GM12878 (cell line): ENCODE data around the gene ADAM21. TPM values are rescaled to one million over a fixed set of nuclear protein-coding genes. Genes with fewer than 3 reads are reported as not detected.

ENCODE experiments used
- ATAC-seq: fragments of 200-7000 bp; cut with Tn5 transposase; 3 replicates; pipeline ENCODE4 v1.9.1; 2020; ENCODE audit warnings: mild to moderate bottlenecking, moderate library complexity
- BruUV-seq: library from RNA; stranded (reverse); fragments of 400-500 nt; replicated peaks from 2 replicates; lab custom pipeline; 2021; lab: Mats Ljungman, UMichigan
- CTCF ChIA-PET: fragments of 300-600 bp; sonication (Branson Sonifier 250); formaldehyde crosslinking; extraction: SDS; loops from one replicate; lab custom pipeline; 2021; ENCODE audit warnings: inconsistent platforms; lab: Yijun Ruan, JAX
- POLR2A ChIA-PET: fragments of 350-600 bp; formaldehyde crosslinking; extraction: SDS; loops from one replicate; lab custom pipeline; 2021; ENCODE audit warnings: inconsistent platforms; lab: Charles Lee
- RAD21 ChIA-PET: fragments of 300-600 bp; sonication (Branson Sonifier 250); formaldehyde crosslinking; loops from one replicate; lab custom pipeline; 2023; ENCODE audit warnings: antibody characterized with exemption; ENCODE audit not compliant: unreplicated experiment; lab: Charles Lee
- SMC1A ChIA-PET: fragments of 300-600 bp; sonication (Branson Sonifier 250); formaldehyde crosslinking; loops from one replicate; lab custom pipeline; 2023; ENCODE audit not compliant: unreplicated experiment, uncharacterized antibody; lab: Charles Lee
- DNase-seq: peaks from one replicate; pipeline ENCODE4 v3.0.0-alpha.2; 2011; ENCODE audit warnings: low read depth, low spot score
- FAIRE-seq: peaks from 3 replicates; lab custom pipeline; 2011; peaks lifted over from hg19 to GRCh38; lab: Jason Lieb, UNC
- H2AFZ ChIP-seq: 2 replicates; pipeline ENCODE4 v1.6.0; 2011; ENCODE audit warnings: low read depth, low read length, control low read depth; ENCODE audit not compliant: control insufficient read depth
- H3K27ac ChIP-seq: 2 replicates; pipeline ENCODE4 v1.5.1; 2011; ENCODE audit warnings: control low read depth; ENCODE audit not compliant: control insufficient read depth, insufficient read depth
- H3K27me3 ChIP-seq, 2 experiments: replicated peaks in 1 of 2; 2 replicates each; pipeline versions ENCODE4 v1.6.0 to v1.6.1; 2011; ENCODE audit warnings: low read length in 1 of 2; ENCODE audit not compliant: control insufficient read depth in 2 of 2, insufficient read depth in 2 of 2
- H3K36me3 ChIP-seq, 2 experiments: 2 replicates each; pipeline ENCODE4 v1.5.1; 2011; ENCODE audit warnings: low read length in 1 of 2; ENCODE audit not compliant: control insufficient read depth in 2 of 2, insufficient read depth in 2 of 2
- H3K4me1 ChIP-seq: 2 replicates; pipeline ENCODE4 v1.6.1; 2011; ENCODE audit warnings: mild to moderate bottlenecking, low read length, moderate library complexity, mixed read lengths; ENCODE audit not compliant: control insufficient read depth, insufficient read depth
- H3K4me2 ChIP-seq: 2 replicates; pipeline ENCODE4 v1.6.0; 2011; ENCODE audit warnings: control low read depth; ENCODE audit not compliant: control insufficient read depth, insufficient read depth
- H3K4me3 ChIP-seq: fragments of 200-600 bp; sonication (generic); 2 replicates; pipeline ENCODE4 v1.5.1; 2016
- H3K79me2 ChIP-seq: 2 replicates; pipeline ENCODE4 v1.6.0; 2011; ENCODE audit warnings: low read length; ENCODE audit not compliant: control insufficient read depth, insufficient read depth
- H3K9ac ChIP-seq: 2 replicates; pipeline ENCODE4 v1.8.0; 2011; ENCODE audit warnings: low read length, control low read depth, mixed read lengths; ENCODE audit not compliant: control insufficient read depth, insufficient read depth
- H3K9me3 ChIP-seq: replicated peaks from 3 replicates; pipeline ENCODE4 v1.5.1; 2011; ENCODE audit warnings: mild to moderate bottlenecking, low read length; ENCODE audit not compliant: control insufficient read depth, insufficient read depth
- H4K20me1 ChIP-seq: 2 replicates; pipeline ENCODE4 v1.6.0; 2011; ENCODE audit not compliant: control insufficient read depth, insufficient read depth
- CREB1 ChIP-seq: IDR thresholded peaks from 2 replicates; pipeline ENCODE4 v1.6.1; 2012; ENCODE audit warnings: low read depth, mild to moderate bottlenecking, inconsistent platforms
- ELK1 ChIP-seq: IDR thresholded peaks from 2 replicates; pipeline ENCODE4 v1.6.1; 2012; ENCODE audit warnings: low read depth, low read length, improper control_type of control experiment
- ESRRA ChIP-seq: IDR thresholded peaks from 2 replicates; pipeline ENCODE4 v1.6.1; 2012; ENCODE audit warnings: mild to moderate bottlenecking, low read length, improper control_type of control experiment
- FOS ChIP-seq: IDR thresholded peaks from 3 replicates; pipeline ENCODE4 v1.6.1; 2011; ENCODE audit warnings: borderline replicate concordance; ENCODE audit not compliant: insufficient read length; ENCODE audit errors: extremely low read depth
- HDGF ChIP-seq: fragments of 450-650 bp; IDR thresholded peaks from 2 replicates; pipeline ENCODE4 v1.6.1; 2016; ENCODE audit warnings: antibody characterized with exemption
- HSF1 ChIP-seq: fragments of 150-350 bp; IDR thresholded peaks from 2 replicates; pipeline ENCODE4 v1.6.1; 2014; ENCODE audit warnings: mild to moderate bottlenecking, low read depth, low read length
- NR2C2 ChIP-seq: IDR thresholded peaks from 2 replicates; pipeline ENCODE4 v1.6.1; 2011; ENCODE audit warnings: borderline replicate concordance, low read depth; ENCODE audit not compliant: control insufficient read depth, insufficient read length
- PBX3 ChIP-seq: IDR thresholded peaks from 2 replicates; pipeline ENCODE4 v1.6.1; 2011; ENCODE audit warnings: mild to moderate bottlenecking, low read depth, low read length, moderate library complexity; ENCODE audit not compliant: insufficient replicate concordance
- POLR2AphosphoS2 ChIP-seq: IDR thresholded peaks from 2 replicates; pipeline ENCODE4 v1.6.1; 2011; ENCODE audit warnings: low read depth, mild to moderate bottlenecking, low read length, improper control_type of control experiment, moderate library complexity
- RELA ChIP-seq: fragments of 450-650 bp; IDR thresholded peaks from 2 replicates; pipeline ENCODE4 v1.8.0; 2014; ENCODE audit warnings: borderline replicate concordance; ENCODE audit not compliant: partially characterized antibody
- SP1 ChIP-seq: IDR thresholded peaks from one replicate; pipeline ENCODE4 v1.6.1; 2011; ENCODE audit warnings: low read depth, low read length
- SUPT20H ChIP-seq: IDR thresholded peaks from 2 replicates; pipeline ENCODE4 v1.6.1; 2011; ENCODE audit warnings: low read depth, mild to moderate bottlenecking, low read length, moderate library complexity, borderline replicate concordance; ENCODE audit not compliant: control insufficient read depth
- TARDBP ChIP-seq: IDR thresholded peaks from 2 replicates; pipeline ENCODE4 v1.6.1; 2016; ENCODE audit warnings: borderline replicate concordance
- USF1 ChIP-seq: IDR thresholded peaks from 2 replicates; pipeline ENCODE4 v1.6.1; 2011; ENCODE audit warnings: borderline replicate concordance, low read depth, mild to moderate bottlenecking, moderate library complexity, mixed read lengths, low read length; ENCODE audit not compliant: insufficient read depth; ENCODE audit errors: extremely low read length
- YBX1 ChIP-seq: fragments of 450-650 bp; IDR thresholded peaks from 2 replicates; pipeline ENCODE4 v1.6.1; 2016; ENCODE audit warnings: antibody characterized with exemption
- ZZZ3 ChIP-seq: IDR thresholded peaks from 2 replicates; pipeline ENCODE4 v1.6.1; 2011; ENCODE audit warnings: low read depth; ENCODE audit not compliant: control insufficient read depth, insufficient read length
- WGBS: methylation state at CpG from one replicate; pipeline ENCODE4 v1.1.6; 2016; ENCODE audit warnings: low lambda C conversion rate; ENCODE audit not compliant: insufficient replicate concordance, insufficient coverage; ENCODE audit errors: missing lambda C conversion rate; 5-methylcytosine and 5-hydroxymethylcytosine counted together
- in situ Hi-C: fragments of 300-500 bp; cut with MboI; formaldehyde crosslinking; loops from 9 replicates; pipeline ENCODE4 v1.14.3; 2018; ENCODE audit warnings: mixed read lengths
- intact Hi-C: fragments of 100-400 bp; cut with micrococcal nuclease; formaldehyde crosslinking; loops from one replicate; pipeline ENCODE4 v1.14.2; 2022; ENCODE audit not compliant: unreplicated experiment
- polyA plus RNA-seq, 11 experiments: library from polyadenylated mRNA; depleted of rRNA in 4 of 11; unstranded in 6 of 11; stranded (reverse) in 5 of 11; fragments of >200 nt; fragmentation: Nextera tagmentation in 4 of 11; fragmentation: Illumina TruSeq in 1 of 11; extraction: Ambion mirVana in 4 of 11; extraction: Trizol in 1 of 11; gene quantifications; 1 replicate in 1 of 11; 2 replicates in 10 of 11; pipeline versions ENCODE4 v1.2.1 to v1.2.3, GENCODE V29; 2011 to 2016; ENCODE audit warnings: inconsistent platforms in 2 of 11, missing spikeins in 2 of 11, low read depth in 1 of 11
- total RNA-seq, 4 experiments: library from RNA; depleted of rRNA in 3 of 4; stranded (reverse); fragments of >200 nt in 3 of 4; fragmentation: Illumina TruSeq in 1 of 4; extraction: Trizol in 1 of 4; gene quantifications; 2 replicates each; pipeline versions ENCODE4 v1.2.1 to v1.2.3, GENCODE V29; 2013 to 2021

Gene ADAM21
- total and polyA plus RNA-seq, 10 of the 15 experiments (the other 5 are each of a cell fraction or from before 2014, with no cell fraction given), result 0.04 to 0.16 (median 0.13) TPM; not detected in 1

- SMC1A ChIA-PET, result no interaction called here
- ATAC-seq, result no peak
Measured at GRCh38 chr14:70489579-70490200, 37.7 kb downstream of the ADAM21 start.

GRCh38 chr14:70498191-70498590 is 46.2 kb downstream of the ADAM21 start:
- SMC1A ChIA-PET, result no interaction called here
- RAD21 ChIA-PET, result no interaction called here
- no peak overlapping the region for H3K4me3 ChIP-seq
- no peak for DNase-seq
- intact Hi-C loops (no loop called here), in situ Hi-C loops (no loop called here)
- H3K79me2 ChIP-seq, result no peaks in the 10 kb centered on the region
- no peak overlapping the region for H3K9ac ChIP-seq
- POLR2A ChIA-PET, result no interaction called here
- no peak overlapping the region for H2AFZ ChIP-seq
- no peak overlapping the region for H3K4me2 ChIP-seq
- no peaks in the 10 kb centered on the region for H3K36me3 ChIP-seq
- no peaks in the 10 kb centered on the region for H4K20me1 ChIP-seq
- no peak overlapping the region for H3K27ac ChIP-seq
- BruUV-seq, result no TSS peak
- no peak for ATAC-seq
- no peaks in the 10 kb centered on the region; the same call in 2 of the 3 replicates for H3K9me3 ChIP-seq
- H3K27me3 ChIP-seq, result no peaks in the 10 kb centered on the region; a peak in 1 of 4 replicates
- H3K4me1 ChIP-seq, result no peaks in the 10 kb centered on the region
- CTCF ChIA-PET, result no interaction called here
- FAIRE-seq, result no peak
- no peak for TF ChIP-seq PBX3
- no peak for TF ChIP-seq ELK1
- TF ChIP-seq ZZZ3, result no peak
- TF ChIP-seq SP1, result no peak
- TF ChIP-seq HSF1, result no peak
- TF ChIP-seq RELA, result no peak
- TF ChIP-seq TARDBP, result no peak
- TF ChIP-seq YBX1, result no peak

More at GRCh38 chr14:70489579-70490200, 37.7 kb downstream of the ADAM21 start:
- WGBS, result 0% methylated on average over 3 of the region's 3 CpGs
- no peaks in the 10 kb centered on the region for H3K4me1 ChIP-seq
- intact Hi-C loops (no loop called here), in situ Hi-C loops (no loop called here)
- ChIA-PET POLR2A (interaction anchor here (0.5 kb wide), 1 partner anchor 180 kb away, joined by 3 read pairs; no protein-coding TSS in a partner anchor), RAD21 (no interaction called here), CTCF (no interaction called here)
- H3K27me3 ChIP-seq, result no peaks in the 10 kb centered on the region
- H2AFZ ChIP-seq, result no peak overlapping the region
- DNase-seq (no peak), FAIRE-seq (no peak)
- H3K79me2 ChIP-seq, result no peaks in the 10 kb centered on the region
- H3K9me3 ChIP-seq, result peaks cover 17% of the 10 kb centered on the region; the same call in 2 of the 3 replicates
- TF ChIP-seq NR2C2 (no peak), SUPT20H (no peak), ESRRA (no peak), USF1 (no peak), CREB1 (no peak), HDGF (no peak), POLR2AphosphoS2 (no peak), FOS (no peak)
- H3K9ac ChIP-seq, result no peak overlapping the region
- no TSS peak for BruUV-seq
- no peak overlapping the region for H3K4me3 ChIP-seq
- H3K27ac ChIP-seq, result no peak overlapping the region
- H4K20me1 ChIP-seq, result no peaks in the 10 kb centered on the region
- H3K36me3 ChIP-seq, result no peaks in the 10 kb centered on the region
- H3K4me2 ChIP-seq, result no peak overlapping the region
